Activated CD4-positive, alpha-beta T cell treated with anti-CD3 and anti-CD28 coated beads, Interleukin-2, Interleukin-6, amounts not matched to agents 100 ng/mL and 50 ng/mL, durations not matched to agents 16 hours and 8 hours (primary cell): ENCODE results near the gene DNMT3A.
"Not testable (repeated sequence)": the region's sequence is repeated elsewhere in the genome, so short reads cannot be mapped to it uniquely, and the experiment has no call there.

ENCODE experiments used
- DNase-seq: peaks from one replicate; pipeline ENCODE4 v3.0.0-alpha.2; 2020

DNMT3A gene

DNA sequence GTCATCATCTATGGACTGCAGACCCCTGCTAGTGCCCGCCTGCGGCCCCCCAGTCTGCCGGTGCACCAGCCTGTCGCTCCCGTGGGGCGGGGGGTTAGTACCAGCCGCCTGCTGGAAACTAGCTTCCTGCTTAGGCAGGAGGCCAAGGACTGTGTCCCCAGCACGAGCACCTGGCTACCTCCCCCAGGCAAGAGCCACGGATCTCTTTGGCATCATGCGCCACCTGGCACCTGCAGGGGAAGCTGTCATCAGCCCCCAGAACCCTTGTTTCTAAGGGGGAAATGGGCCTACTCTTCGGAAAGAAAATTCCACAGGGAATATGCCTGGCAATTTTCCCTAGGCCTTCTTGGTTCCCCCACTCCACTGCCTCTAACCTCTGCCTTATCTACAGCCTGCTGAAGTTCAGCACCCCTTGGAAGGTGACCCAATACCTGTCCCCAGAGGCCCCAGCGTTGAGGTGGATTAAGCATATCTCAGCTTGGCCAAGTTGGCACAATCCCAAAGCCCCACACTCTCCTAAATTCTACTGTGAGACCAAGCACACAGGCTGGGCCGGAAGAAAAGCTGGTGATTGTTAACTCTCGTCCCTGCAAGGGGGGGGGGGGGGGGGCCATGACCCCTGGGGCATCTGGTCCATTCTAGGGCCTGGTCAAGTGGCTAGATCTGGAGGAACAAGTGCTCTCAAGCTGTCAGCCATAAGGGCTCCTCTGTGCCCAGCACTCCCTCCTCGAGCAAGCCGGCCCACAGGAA is 111.4 kb downstream of the DNMT3A start:
- DNase-seq = no peak

DNA sequence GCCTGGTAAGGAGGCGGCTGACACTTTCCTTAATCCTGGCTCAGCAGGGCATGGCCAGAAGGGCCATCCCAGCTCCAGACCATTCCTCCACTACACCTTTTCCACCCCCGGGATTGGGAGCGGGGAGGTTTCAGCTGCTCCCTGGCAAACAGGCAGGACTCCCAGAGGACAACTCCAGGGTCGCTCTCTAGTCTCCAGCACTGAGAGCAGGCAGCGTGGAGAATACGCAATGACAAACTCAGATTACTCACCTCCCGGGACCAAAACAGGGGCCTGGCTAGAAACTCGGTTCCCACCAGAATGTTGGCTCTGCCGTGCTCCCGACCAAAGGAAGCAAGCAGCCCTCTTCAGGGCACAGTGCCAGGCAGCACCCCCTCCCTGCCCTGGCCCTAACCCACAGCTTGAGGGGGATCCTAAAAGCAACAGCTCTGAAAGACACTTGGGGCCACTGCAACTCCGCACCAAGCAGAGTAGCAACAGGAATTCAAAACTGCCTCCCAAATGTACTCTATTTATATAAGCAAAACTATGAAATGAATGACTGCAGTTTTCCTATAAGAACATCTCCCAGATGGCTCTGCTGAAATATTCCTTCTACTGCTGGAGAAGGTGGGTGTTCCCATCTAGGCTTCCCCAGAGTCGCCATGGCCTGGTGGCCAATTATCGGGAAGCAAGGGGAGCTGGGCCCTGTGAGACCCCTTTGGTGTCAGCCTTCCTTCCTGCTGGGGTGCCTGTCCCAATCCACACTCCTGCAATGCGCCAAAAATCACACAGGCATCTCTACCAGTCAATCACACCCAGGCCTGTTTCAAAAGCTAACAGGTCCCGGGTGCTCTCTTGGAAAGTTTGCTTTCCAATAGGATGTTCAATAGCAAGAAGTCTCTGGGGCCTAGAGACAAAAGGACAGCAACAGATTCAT is 112.2 kb downstream of the DNMT3A start:
- DNase-seq = no peak

DNA sequence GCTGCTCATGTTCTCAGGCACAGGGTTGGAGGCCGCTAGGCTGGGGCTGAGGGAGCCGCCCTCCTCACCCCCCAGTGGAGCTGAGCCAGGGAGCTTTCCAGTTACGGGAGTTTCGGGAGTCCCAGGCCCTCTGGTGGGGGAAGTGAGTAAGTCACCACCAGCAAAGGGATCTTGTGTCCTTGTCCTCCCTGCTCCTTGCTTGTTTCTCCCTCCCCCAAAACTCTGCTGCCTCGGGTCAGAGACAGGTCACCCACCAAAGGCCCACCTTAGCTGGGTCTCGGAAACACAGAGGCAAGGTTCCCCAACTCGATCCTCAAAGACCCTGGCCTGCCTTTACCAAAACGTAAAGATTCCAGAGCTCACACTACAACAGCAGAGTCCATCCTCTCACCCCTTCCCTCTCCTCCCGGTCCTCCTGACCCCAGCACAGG is 112.9 kb downstream of the DNMT3A start:
- DNase-seq = peak; percentile 39

DNA sequence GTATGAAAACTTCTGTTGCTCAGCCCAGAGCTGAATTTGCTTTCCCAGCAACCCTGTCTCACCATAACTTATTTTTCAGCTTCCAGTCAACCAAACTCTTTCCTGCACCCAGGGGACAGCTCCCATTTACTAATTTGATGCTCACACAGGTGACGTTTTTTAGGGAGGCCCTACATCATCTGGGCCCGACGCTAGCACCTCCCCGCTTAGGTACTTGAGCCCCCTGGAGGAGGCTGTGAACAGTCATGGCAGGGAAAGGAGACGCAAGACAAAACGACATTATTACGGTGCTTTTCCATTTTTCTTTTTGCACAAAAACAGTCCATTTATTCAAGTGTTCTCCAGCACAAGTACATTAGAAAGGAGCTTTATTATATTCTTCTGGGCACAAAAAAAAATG is 114.1 kb downstream of the DNMT3A start:
- DNase-seq = no peak

DNA sequence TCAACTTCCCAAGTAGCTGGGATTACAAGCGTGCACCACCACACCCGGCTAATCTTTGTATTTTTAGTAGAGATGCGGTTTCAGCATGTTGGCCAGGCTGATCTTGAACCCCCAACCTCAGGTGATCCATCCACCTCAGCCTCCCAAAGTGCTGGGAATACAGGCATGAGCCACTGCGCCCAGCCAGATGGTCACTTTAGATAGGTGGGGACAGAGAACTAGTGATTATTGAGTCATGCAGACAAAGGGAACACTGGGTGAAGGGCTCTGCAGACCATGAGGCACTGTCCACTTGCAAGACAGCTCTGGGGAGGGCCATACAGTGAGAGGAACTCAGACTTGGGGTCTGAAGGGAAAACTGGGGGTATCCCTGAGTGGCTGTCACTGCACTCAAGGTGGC is 114.9 kb downstream of the DNMT3A start:
- DNase-seq = no peak

DNA sequence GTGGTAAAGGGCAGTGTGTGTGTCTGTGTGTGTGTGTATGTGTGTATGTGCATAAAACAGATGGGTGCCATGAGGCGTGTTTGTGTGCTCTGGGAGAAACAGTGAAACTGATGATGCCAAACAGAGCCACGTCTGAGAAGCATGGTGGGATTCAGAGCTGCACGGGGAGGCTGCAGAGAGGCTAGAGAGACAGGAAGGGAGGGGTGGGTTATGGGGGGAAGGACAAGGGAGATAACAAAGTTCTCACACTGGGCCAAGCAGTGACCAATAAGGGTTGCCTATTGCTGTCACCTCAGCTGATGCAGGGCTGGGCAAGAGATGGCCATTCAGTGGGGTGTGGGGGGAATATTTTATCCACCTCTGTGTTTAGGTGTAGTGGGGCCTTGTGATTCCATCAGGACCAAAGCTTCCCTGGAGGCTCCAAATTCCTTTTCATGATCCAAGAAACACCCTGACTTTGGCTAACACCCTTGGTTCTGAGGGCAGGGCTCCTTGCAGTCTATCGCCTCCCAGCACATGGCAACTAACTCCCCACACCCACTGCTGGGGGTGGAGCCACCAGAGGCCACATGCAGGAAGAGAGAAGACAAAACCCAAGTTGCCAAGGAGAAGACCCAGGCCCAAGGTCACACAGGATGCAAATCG is 119.1 kb downstream of the DNMT3A start:
- no peak for DNase-seq

DNA sequence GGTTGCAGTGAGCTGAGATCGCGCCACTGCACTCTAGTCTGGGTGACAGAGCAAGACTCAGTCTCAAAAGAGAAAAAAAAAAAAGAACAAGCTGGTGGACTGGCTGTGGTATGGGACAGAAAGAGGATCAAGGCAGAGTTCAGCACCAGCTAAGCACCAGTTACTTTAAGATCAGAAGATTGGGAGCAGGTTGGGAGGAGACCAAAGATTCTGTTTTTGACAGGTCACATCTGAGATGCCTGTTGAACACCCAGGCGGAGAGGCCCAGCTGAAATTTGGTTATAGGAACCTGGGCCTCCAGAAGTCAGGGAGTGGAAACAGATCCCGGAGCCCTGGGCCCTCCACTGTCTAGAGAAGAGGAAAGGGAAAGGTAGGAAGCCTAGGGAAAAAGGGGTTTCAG is 120.1 kb downstream of the DNMT3A start:
- DNase-seq = no peak

DNA sequence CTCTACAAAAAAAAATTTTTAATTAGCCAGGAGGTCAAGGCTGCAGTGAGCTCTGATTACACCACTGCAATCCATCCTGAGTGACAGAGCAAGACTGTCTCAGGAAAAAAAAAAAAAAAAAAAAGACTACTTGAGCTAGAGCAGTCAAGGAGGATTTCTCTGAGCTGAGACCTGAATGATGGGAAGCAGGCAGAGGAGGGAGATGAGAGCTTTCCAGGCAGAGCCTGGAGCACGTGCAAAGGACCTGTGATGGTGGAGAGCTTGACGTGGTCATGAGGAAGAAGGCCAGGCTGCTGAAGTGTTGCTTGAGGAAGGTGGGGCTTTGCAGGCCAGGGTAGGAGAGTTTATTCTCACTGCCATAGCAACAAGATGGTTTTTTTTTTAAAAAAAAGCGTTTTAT is 121.4 kb downstream of the DNMT3A start:
- DNase-seq = no peak

DNA sequence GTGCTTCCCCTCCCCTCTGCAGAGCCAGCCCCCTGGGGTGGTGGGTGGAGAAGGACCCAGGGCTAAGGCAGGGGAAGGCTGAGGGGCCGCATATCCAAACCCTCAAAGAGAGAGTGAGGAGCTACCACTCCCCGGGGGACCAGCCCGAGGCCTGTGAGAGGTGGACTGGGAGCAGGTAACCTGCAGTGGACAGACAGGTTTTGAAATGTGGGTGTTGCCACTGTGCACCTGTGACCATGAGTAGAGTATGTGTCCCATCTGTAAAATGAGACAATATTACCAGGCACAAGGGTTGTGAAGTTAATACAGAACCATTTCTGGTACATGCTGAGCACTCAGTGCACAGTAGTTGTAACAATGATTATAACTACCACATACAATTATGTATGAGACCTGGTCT is 122.1 kb downstream of the DNMT3A start:
- DNase-seq = no peak

DNA sequence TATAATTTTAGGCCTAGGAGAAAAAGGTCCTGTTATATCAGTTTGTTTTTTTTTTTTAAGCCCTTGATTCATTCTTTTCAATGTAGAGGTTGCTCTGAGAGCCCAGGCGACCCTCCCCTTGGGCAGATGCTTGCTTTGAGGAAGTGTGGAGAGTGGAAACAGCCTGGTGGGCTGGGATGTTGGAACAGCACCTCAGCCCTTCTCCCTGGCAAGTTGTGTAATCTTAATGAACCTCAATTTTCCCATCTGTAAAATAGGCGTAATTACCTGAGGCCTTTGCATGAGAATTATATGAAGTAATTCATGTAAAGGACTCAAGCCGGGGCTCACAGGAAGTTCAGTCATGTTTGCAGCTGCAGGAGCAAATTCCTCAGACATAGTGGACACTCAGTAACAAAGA is 123.6 kb downstream of the DNMT3A start:
- no peak for DNase-seq

DNA sequence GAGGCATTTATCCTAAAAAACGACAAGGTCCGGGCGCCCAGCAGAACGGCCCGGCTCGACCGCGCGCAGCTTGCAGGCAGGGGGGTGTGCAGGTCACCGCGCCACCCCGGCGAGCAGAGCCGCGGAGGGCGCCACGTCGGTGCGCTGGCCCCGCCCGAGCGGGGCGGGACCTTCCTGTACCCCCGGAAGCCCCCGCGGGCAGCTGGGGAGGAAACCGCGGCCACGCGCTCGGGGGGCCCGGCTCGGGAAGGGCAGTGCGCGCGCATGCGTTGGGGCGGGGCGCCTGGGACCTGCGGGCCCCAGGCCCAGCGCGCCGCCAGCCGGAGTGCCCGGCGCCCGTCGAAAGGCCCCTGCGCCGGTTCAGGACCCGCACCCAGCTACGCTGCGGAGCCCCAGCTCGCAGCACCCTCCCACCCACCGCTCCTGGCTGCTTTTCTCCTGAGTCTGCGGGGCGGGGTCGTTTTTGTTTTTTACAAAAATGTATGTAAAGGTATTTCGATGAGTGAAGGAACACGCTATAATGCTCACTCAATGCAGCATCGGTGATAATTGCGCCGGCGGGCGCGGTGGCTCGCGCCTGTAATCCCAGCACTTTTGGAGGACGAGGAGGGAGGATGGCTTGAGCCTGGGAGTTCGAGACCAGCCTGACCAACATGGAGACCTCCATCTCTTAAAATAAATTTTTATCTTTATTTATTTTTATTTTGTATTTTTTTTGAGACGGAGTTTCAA is 125.6 kb downstream of the DNMT3A start:
- DNase-seq = peak; percentile 91

DNA sequence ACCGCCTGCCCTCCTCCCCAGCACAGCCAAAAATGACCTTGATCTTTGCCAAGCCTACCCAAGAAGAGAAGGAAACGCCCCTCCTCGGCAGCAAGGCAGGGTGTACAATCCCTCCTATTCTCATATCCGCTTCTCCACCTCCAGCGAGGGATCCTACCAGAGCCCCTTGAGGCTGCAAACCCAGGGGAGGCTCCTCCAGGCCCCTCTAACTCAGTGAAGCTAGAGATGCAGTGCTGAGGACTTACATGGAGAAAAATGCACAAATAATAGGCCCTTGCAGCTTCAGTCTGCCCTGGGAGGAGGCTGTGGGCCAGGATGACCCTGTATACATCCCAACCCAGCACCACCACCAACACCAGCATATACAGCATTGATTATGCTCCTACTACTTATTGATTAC is 126.5 kb downstream of the DNMT3A start:
- DNase-seq = no peak

DNA sequence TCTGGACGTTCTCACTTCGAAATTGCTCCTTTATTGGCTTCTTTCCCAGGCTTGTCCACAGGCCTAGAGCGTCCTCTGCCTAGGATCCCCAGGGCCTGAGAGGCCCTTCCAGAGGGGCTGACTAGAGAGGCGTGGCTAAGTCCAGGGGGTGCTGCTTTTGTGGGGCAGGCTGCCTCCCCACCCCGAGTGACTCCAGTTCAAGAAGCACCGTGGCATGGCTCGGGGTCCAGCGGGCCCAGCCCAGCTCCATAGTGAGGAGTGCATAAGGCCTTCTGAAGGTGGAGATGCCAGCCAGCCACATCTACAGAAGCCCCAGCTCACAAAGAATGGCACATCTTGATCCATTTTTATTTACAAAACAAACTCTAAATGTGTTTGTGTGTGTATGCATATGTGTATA is 128.5 kb downstream of the DNMT3A start:
- DNase-seq = no peak

DNA sequence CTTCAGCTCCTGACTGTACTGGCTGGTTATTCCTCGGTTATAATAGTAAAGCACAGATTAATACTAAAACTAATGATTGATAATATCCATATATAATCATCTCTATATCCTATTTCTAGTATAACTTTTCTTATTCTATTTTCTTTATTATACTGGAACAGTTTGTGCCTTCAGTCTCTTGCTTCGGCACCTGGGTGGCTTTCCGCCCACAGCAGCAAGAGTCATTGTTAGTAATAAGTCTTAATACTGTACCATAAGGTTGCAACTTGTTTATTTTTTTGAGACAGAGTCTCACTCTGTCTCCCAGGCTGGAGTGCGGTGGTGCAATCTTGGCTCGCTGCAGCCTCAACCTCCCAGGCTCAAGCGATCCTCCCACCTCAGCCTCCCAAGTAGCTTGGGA is 130.8 kb downstream of the DNMT3A start:
- DNase-seq = not testable (repeated sequence)

DNA sequence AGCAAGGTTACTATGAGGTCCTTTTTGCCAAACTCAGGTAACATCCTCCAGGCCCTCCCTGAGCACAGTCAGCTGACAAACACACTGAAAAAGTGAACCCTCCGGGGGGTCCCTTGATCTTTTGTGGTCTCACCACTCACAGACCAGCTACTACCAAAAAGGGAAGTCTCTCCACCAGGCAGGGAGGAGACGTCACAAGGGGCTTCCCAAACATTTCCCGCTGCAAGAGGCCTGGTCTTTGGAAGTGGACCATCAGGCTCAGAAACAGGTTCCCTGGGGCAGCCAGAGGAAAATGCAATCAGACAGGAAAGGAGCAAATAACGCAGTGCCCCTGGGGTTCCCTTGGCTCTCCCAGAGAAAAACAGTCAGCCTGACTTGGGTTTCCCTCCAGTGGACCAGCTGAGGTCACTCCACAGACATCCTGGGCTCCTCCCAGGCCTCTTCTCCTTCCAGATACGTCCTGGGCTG is 134.6 kb downstream of the DNMT3A start:
- no peak for DNase-seq

DNA sequence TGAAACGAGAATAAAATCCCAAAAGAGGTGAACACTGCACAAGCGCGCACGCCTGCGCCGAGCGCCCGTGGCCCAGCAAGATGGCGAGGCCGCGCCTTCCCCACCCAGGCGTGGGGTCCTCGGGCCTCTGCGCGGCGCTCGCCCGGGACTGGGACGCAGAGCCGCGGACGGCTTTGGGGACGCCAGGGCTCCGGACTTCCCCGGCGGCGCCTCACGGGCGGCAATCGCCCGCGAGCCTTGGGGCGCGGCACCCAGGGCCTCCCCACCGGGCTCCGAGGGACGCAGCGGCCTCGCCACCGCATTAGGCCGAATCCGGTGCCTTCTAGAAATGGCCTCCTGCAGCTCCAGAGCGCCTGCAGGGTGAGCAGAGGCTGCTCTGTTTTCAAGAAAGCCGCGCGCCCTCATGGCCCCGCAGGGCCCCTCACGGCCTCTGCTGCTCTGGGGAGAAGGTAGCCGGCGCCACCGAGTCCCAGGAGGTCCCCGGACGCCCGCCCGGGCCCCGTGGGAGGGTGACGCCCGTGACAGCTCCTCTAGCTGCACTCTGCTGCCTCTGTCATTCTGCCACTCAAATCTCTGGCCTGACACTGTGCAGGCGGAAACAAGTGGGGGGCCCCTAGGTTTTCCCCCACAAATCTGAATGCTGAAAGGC is 137.4 kb downstream of the DNMT3A start:
- DNase-seq = no peak

DNA sequence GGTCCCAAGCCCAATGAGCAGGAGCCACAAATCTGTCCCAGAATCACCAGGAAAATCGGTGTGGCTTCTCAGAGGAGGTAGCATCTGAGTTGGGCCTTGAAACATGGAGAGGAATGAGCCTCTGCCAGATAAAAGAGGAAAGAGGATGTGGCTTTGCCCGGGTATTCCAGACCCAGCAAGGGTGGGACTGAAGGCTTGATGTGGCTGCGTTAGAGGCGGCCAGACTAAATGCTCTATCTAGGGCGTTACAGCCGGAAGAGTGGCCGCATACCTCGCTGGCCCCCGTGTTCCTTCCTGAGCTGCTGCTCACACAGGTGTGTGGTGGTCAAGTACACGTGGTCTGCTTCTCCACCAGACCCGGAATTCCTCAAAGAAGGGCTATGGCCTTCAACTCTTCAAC is 139.4 kb downstream of the DNMT3A start:
- no peak for DNase-seq

DNA sequence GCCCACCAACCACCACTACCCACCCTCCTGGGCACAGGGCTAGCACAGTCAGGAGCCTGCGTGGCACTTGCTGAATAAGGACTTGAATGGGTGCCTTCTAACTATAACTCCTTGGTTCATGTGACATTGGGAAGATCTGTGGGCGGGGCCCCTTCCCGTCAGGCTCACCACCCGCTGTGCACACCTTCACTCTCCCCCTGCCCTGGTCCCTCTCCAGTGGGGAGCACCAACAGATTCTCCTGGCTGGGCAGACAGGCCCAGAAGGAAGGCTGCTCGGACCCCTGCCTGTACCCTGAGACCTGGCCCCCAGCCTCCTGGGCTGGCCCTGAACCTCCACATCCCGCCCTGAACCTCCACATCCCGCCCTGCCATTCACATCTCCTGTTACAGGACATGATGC is 139.9 kb downstream of the DNMT3A start:
- no peak for DNase-seq

DNA sequence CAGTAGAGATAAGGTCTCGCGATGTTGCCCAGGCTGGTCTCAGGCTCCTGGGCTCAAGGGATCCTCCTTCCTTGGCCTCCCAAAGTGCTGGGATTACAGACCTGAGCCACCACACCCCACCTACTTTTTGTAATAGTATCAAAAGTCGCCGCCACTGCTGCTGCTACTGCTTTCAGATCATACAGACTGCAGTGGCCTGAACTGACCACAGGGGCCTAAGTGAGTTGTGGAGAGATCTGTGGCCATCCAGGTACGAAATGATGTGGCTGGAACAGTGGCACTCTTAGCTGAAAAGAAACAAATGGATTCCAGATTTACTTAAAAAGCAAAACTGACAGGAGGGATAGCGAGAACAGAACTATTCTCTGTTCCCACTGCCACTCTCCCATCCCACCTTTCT is 140.5 kb downstream of the DNMT3A start:
- no peak for DNase-seq

DNA sequence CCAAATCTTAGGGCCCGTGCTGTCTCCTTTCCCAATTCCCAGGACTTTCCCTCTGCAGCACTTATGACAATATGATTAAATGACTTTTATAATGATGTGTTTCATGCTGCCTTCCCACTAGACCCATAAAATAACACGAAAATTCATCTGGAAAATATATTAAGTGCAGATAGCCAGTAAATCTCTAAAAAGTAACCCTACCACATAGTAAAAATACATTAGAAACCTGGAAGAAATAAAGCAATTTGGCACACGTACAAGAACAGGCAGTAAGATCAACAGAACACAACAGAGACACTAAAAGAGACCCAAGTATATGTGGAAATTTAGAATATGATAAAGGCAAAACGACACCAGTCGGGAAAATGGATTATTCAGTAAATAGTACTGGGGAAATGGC is 143.1 kb downstream of the DNMT3A start:
- DNase-seq = no peak

DNA sequence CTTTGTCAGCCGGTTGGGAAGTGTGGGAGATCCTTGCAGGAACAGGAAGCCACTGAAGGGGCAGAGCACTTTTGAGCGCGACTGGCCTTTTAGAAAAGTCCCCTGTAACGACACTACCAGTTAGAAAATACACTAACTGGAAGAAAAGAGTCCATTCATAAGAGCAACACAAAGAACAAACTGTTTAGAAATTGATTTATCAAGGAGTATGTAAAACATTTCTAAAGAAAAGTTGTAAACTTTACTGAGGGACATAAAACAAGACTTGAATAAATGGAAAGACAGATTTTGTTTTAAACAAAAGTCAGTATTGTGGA is 143.6 kb downstream of the DNMT3A start:
- DNase-seq = no peak
